Activated CD8-positive, alpha-beta memory T cell treated with anti-CD3 and anti-CD28 coated beads, Interleukin-2, amount 50 U/mL, for 24 hours (primary cell): Measurements from ENCODE around the gene PTPRN2.

Experiments
- DNase-seq: peaks from one replicate; pipeline ENCODE4 v3.0.0-alpha.2; 2020; ENCODE audit errors: extremely low read depth

PTPRN2 gene

DNA sequence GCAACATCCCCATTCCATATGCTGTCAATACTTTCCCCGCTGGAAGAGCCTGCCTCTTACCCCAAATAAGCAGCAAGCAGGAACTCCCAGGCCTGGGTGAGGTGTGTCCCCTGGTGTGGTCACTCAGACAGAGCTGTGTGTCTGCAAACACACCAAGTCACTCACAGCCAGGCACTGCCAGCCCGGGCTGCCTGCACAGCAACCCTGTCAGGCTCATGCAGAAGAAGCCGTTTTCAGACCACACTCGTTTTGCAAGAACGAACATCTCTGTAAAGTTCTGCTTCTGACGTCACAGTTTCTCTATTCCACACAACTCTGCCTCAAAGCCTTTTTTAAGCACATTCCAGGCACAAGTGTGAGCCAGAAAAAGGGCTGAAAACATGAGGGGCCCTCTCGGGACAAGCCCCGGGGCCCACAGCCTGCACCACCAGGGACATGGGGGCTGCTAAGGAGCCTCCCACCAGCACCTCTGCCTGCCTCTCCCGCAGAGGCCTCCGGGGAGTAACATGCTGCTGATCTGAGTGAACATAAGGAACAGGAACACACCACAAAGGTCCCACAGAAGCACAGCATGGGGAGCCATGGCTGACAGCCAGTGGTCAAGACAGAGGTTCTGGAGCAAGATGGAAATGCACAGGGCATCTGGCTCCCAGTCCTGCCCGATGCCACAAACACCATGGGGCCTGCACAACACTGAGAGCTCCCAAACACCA is 11.4 kb downstream of the PTPRN2 start:
- no peak for DNase-seq

DNA sequence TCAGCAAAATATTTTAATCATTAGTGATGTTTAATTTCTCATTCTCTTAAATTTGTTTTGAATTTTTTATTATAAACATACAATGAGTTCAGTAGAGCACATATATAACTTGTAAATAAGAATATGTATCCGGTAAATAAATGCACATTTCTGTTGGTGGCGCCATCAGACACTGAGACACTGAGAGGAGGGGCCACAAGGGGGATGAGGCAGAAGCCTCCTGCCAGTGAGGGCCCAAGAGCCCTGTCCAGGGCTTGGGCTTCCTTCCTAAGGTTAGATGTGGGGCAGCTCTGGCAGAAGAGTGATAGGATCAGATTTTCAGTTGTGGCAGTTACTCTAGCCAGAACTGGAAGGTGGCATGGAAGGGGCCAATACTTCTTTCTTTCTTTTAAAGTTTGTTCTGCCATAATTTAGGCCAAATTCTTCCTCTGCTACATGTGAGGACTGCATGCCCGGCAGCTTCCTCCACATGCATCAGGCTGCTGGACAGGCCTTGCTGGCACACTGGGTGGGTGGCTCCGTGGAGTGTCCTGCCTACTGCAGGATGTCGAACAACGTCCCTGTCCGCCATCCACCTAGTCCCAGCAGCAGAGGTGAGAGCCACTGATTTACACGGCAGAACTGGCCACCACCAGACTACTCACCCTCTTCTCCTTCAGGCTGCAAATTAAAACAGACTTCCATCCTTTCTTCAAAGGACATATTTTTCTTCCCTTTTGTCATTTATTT is 13.2 kb downstream of the PTPRN2 start:
- no peak for DNase-seq

DNA sequence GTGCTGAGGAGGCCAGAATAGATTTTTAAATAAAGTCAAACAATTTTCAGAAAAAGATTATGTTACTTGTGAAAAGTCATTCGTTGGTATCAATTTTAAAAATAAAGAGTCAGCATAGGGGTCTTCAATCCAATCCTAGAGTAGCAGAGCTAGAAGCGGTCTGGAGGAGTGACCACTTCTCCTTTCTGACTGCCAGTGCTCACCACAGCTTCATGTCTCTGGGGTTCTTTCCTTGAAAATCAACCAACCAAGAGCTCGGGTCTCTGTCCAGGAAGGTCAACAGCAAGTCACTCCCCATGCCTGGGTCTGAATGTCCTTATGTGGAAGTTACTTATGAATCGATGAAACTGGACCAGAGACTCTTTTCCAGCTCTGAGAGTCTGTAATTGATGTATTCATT is 14.3 kb downstream of the PTPRN2 start:
- DNase-seq: no peak

DNA sequence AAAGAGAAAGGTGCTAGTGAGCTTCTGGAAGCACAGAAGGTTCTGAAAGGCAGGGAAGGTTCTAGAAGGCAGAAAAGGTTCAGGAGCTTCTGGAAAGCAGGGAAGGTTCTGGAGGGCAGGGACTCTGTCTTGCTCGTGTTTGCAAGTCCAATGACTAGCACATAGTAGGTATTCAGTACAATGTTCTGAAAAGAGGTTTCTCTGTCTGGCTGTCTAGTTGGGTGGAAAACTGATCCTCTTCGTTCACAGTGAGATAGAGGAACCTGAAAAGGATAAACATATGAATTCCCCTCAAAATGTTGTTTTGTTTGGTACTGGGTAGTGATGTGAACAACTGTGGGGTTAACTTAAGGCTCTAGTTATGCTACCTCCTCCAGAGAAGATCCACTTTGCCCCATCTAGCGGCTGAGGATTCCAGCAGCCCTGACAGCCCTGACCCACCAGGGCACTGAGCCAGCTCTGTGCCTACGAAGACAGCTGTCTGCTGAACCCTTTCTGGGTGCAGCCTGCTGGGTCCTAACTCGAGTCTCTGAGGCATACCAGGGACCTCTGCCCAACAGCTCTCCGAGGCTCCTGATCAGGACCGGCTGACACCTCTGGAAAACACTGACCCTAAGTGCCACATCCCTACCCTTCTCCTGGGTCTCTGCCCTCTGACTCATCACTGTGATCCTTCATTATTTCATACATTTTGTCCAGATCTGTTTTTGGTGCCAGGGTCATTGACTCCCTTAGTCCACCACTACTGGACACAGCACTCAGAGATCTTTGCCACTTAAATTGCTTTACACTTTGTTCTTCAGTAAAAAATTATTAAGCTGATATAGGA is 15.4 kb downstream of the PTPRN2 start:
- DNase-seq: no peak

DNA sequence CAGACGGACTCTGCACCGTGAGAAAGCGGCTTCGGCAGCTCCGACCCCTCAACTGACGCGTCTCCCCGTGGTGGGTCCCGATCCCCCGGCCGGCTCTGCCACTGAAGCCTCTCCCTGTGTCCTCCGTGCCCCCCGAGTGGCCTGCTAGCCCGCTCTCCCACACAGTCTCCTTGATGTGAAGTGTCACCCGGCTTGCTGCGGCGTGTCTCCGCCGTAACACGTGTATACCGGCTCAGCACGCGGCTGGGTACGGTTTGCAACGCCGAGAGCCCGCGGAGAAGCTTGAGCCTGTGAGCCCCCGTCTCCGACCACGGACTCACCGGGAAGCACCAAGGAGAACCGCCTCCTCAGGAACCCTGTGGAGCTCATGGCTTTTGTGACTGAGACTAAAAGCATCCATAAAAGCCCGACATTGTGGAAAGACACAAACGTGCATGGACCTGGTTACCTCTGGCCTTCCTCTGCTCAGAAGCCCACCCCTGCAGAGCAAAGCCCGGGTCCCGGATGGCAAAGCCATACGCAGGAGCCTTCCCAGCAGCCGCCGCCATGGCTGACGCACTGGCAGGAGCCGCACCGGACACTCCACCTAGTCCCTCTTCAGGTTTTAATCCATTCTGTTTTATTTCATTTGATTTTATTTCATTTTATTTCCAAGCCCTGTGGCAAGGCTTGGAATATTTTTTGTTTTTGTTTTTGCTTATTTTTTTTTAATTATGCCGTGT is 17.0 kb downstream of the PTPRN2 start:
- DNase-seq: no peak

DNA sequence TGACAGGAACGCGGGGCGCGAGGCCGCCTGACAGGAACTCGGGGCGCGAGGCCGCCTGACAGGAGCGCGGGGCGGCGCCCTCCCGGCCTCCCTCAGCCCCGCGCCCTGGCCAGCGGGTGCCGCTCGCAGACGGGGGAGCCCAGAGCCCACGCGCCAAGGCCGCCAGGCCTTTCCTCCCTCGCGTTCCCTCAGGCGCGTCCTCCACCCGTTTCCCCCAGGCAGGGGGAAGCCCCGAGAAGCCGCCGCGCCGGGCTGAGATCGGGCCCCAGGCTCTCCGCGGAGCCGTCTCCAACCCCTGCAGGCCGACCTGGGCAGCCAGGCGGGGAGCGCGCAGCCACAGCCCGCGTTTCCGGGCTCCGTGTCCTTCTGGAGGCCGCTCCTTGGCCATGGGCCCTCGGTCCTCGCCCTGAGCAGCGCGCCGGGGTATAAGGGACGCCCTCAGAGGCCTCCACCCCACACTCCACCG is 17.7 kb downstream of the PTPRN2 start:
- no peak for DNase-seq

DNA sequence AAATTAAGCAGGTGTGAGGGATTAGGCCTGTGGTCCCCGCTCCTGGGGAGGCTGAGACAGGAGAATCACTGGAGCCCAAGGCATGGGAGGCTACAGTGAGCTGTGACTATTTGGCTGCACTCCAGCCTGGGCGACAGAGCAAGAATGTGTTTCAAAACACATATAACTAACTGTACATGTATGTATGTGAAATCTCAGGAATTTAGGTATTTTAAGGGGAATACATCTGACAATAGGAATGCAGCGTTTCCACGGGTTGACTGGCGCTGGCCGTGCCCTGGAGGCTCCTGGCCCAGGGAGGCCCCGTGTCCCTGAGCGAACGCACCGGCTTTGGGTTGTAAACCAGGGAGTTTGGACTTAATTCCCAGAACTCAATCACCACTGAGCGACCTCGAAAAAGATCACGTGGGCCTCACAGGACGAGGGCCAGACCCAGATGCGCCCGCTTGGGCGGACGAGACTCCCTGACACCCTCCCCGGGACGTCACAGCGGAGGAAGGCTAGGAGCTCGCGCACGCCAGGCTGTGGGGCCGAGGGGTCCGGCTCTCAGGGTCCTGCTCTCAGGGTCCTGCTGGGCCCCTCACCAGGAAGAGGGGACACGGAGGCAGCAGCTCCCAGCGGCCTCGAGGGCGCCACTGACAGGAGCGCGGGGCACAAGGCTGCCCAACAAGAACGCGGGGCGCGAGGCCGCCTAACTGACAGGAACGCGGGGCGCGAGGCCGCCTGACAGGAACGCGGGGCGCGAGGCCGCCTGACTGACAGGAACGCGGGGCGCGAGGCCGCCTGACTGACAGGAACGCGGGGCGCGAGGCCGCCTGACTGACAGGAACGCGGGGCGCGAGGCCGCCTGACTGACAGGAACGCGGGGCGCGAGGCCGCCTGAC is 18.4 kb downstream of the PTPRN2 start:
- no peak for DNase-seq

DNA sequence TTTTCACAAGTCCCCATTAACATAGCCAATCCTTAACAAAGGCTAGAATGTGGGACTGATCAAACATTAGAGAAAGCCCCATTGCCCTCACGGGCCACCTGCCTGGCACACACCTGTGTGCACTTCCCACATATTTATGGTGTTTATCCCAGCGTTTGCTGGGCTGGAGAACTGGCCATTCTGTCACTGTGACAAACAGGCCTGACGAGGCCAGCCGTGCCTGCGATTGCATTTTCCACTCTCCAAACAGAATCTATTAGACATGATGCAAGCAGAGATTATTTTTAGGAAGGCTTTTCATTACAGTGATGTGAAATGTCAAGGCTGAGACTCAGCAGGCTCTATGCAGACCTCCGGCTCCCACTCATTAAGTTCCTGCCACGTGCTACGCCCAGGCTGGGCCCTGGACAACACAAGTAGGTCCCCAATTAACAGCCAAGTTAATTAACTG is 20.4 kb downstream of the PTPRN2 start:
- DNase-seq: no peak

DNA sequence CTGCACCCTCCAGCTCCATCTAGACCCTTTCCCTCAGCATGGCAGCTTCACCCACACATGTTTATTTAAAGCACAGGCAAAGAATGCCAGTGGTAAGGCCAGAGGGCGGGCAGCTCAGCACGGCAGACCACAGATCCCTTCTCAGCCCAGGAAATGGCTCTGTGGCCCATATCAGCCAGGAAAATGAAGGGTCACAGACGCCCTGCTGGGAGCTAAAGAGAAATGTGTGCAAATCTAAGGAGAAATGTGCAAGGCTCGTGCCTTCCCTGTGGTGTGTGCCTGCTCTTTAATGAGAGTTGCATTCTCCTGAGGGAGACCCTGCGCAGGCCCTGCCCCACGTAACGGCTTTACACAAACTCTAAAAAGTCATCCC is 23.0 kb downstream of the PTPRN2 start:
- DNase-seq: no peak

DNA sequence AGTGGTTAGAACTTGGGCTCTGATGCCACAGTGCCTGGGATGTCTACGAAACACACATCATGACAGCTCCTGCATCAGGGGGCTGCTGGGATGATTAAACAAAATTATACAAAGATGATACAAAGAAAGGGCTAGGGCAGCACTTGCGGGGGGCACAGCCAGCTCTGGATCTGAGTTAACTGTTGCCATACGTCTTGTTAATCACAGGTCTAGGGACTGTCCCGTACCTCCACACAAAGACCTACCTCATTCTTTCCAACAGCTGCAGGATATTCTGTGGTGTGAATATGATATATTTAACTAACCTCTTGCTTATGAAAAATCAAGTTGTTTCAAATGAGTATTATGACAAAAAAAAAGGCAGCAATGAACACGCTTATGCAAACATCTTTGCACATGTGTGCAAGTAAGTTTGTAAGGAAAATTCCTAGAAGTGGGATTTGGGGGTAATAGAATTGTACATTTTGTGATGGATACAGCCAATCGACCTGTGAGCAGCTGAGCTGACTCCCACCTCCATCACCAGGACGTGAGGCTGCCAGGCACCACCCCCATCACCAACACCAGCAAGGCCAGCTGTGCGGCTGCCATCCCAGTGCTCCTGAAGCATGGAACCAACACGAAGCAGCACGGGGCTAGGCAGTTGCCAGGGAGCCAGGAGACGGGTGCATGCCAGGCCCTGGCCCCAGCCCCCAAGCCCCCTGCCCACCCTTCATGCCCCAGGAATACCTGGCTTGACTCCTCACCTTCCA is 23.5 kb downstream of the PTPRN2 start:
- DNase-seq: no peak

DNA sequence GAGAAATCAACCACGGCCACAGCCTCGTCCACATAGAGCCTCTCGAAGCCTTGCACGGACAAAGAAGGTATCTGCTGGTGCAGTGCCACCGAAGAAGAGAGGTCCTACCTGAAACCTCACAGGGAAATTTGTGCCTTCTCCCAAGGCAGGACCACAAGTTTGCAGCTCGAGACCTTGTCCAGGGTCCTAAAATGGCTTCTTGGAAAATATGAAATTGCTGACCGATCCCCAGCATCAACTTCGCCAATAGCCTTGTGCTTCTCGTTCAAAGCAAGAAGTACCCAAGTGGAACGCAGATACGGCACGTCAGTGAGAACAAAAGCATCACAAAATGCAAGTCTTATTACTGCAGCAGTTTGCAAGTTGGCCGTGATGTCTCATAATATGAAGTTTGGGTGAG is 24.6 kb downstream of the PTPRN2 start:
- DNase-seq: no peak

DNA sequence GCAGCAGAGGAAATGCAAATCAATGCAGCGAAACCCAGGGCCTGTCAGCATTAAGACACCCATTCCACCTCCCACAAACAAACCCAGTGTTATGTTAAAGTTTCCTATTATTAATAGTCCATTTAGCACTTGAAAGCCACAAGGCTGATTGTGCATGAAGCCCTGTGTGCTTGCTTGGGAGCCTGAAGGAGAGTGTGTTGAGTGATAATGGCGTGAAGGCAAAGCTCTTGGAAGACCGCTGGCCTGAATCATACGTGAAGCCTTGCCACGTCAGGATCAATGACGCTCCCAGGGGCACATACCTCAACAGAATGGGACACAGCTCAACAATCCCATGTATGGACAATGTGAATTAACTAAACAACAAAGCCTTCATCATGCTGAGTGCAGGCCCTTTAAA is 25.1 kb downstream of the PTPRN2 start:
- DNase-seq: no peak

DNA sequence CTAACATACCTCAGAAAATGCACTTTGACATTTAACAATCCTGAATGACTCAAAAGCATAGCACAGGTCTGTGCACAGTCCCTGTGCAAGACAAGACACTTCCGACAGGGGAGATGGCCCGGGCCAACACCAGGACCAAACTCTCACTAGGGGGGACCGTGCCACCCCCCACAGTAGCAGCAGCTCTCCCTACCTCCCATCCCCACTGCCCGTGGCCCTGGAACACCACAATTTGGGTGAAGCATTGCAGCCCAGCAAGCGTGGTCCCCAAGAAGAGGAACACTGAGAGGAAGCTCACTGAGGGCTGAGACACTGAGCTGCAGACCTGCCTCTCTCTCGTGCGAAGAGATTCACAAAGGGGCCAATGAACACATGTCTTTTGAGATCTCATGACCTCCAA is 26.0 kb downstream of the PTPRN2 start:
- no peak for DNase-seq

DNA sequence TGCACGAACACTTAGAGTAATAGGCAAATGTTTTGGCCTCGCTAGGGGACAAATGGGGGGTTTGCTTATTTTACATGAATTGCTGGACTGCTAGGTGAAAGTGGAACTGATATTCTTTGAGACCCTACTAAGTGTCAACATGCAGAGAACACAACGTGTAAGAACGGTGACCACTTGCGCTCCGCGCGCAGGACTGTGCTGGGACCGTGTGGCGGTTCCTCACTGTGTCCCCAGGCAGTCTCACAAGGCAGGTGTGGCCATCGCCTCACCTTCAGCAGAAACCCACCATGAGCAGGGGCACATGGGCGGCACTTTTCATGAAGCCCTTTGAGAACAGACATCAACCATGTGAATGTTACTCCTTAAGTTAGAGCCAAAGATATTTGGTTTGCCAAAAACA is 27.2 kb downstream of the PTPRN2 start:
- no peak for DNase-seq

DNA sequence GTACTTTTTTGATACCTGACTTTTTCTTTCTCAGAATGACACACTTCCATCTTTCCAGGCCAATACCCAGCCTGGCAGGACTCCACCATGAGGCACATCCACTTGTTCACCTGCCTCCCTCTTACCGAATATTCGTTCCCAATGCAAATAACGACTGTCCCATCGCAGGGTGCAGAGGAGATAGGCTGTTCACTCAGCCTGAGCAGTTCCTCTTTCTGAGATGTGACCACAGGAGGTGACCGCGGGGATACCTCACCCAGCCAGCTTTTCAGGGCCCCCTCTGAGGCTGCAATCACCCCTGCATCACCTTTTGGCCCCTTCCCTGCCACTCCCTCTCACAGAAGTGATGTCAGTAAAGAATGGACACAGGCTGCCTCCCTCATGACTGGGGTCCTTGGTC is 28.3 kb downstream of the PTPRN2 start:
- DNase-seq: no peak

DNA sequence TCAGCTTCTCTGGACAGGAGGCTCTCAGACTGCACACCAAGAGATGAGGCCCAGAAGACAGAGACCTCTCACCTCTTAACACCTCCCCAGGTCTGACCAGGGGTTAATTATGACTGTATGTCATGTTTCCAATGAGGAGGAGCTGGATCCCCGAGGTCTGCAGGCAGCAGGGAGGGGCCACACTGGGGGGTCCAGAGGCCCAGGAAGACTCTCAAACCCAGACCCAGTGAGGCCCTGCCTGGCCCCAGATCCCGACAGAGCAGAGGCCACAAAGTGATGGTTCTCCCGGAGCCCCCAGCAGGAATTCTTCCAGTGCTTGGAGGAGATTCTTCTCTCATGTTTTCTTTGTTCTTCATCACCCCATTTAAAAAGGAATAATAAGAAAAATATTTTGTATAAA is 28.8 kb downstream of the PTPRN2 start:
- no peak for DNase-seq

DNA sequence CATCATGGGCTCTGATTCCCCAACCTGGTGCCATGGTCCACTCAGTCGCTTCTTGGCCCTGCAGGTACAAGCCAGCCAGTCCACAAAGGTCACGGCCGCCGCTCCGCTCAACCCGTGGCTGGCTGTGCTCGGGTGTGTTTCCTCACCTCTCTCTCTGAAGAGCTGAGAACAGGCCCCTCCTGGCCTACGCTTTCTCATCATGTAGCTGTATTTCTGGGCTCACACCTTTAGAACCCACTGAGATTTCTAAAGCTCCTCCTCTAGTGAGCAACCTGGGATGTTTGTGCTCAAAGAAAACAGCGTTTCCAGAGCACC is 30.2 kb downstream of the PTPRN2 start:
- DNase-seq: no peak

DNA sequence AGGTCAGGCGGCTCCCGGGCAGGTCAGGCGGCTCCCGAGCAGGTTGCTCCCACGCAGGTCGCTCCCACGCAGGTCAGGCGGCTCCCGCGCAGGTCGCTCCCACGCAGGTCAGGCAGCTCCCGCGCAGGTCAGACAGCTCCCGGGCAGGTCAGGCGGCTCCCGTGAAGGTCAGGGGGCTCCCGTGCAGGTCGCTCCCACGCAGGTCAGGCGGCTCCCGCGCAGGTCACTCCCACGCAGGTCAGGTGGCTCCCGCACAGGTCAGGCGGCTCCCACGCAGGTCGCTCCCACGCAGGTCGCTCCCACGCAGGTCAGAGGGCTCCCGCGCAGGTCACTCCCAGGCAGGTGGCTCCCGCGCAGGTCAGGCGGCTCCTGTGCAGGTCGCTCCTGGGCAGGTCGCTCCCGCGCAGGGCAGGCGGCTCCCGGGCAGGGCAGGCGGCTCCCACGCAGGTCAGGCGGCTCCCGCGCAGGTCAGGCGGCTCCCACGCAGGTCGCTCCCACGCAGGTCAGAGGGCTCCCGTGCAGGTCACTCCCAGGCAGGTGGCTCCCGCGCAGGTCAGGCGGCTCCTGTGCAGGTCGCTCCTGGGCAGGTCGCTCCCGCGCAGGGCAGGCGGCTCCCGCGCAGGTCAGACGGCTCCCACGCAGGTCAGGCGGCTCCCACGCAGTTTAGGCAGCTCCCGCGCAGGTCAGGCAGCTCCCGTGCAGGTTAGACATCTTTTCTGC is 30.7 kb downstream of the PTPRN2 start:
- DNase-seq: no peak

DNA sequence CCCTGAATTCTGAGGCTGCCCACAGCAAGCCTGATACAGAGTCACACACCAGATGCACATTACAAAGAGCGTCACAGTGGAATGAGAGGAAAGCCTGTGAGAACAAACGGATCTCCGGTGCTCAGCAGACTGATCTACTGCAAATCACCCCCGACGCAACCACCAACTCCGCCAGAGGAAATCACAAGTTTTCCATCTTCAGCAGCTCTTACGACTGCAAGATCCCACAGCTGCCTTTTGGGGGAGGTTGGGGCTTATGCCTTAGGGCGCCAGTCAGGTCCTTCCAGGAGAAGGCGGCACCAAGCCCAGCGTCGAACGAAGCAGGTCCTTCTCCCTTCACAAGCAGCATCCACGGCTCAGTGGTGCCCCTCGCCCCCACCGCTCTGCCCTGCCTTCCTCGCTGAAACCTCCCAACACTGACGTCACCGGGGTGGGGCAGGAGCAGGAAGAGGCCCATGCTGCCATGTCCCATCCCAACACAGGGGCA is 32.5 kb downstream of the PTPRN2 start:
- DNase-seq: no peak
